Osteocyte (in vitro differentiated cells): Measurements from ENCODE around the gene PELI3. TPM values are rescaled to one million over a fixed set of nuclear protein-coding genes. Genes with fewer than 3 reads are reported as not detected.

Experiments
- DNase-seq: peaks from one replicate; pipeline ENCODE4 v3.0.0; 2021; ENCODE audit warnings: mixed read lengths; ENCODE audit not compliant: unreplicated experiment; ENCODE audit errors: extremely low spot score
- H3K27ac Mint-ChIP-seq: one replicate; pipeline ENCODE4 v1.8.0; 2021; ENCODE audit warnings: mild to moderate bottlenecking, mixed read lengths; ENCODE audit not compliant: unreplicated experiment
- H3K27me3 Mint-ChIP-seq: one replicate; pipeline ENCODE4 v1.8.0; 2021; ENCODE audit warnings: mixed read lengths; ENCODE audit not compliant: unreplicated experiment
- H3K36me3 Mint-ChIP-seq: one replicate; pipeline ENCODE4 v1.8.0; 2021; ENCODE audit warnings: mixed read lengths; ENCODE audit not compliant: unreplicated experiment
- H3K4me1 Mint-ChIP-seq: one replicate; pipeline ENCODE4 v1.8.0; 2021; ENCODE audit warnings: mixed read lengths; ENCODE audit not compliant: unreplicated experiment
- H3K4me3 Mint-ChIP-seq: one replicate; pipeline ENCODE4 v1.8.0; 2021; ENCODE audit warnings: mild to moderate bottlenecking, moderate library complexity, mixed read lengths; ENCODE audit not compliant: unreplicated experiment
- H3K9me3 Mint-ChIP-seq: one replicate; pipeline ENCODE4 v1.8.0; 2021; ENCODE audit warnings: mixed read lengths; ENCODE audit not compliant: unreplicated experiment
- total RNA-seq: library from RNA; stranded (reverse); gene quantifications from 2 replicates; pipeline ENCODE4 v1.2.1, GENCODE V29; 2021
- TF ChIP-seq, protein P1 (sequence below): fragments of 200-600 bp; sonication (generic); IDR thresholded peaks from 2 replicates; pipeline ENCODE4 v1.5.0; 2021; ENCODE audit warnings: antibody characterized with exemption, mild to moderate bottlenecking, moderate library complexity

The PELI3 gene
- total RNA-seq, 1 donor from 2014 or later = 13.6 TPM

DNA sequence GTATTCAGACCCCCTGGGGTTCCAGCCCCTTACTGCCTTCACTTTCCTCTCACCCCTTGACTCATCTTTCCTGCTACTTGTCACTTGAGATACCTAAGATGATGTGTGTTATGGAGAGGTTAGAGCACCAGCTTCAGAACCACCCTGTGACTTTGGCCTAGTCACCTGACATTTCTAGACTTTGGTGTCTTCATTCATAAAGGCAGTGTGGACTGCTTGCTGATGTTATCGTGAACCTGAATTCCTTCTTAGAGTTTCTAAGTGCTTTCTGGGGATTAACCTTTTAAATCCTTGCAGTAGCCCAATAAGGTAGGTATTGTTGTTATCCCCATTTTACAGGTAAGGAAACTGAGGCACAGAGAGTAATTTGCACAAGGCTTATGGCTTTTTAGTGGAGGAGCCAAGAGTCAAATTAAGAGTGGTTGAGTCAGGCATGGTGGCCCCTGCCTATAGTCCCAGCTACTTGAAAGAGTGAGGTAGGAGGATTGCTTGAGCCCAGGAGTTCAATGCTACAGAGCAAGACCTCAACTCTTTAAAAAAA, 38.6 kb downstream of the PELI3 start:
- Mint-ChIP-seq H3K4me3 (no peak overlapping the region), H3K9me3 (no peaks in the 10 kb centered on the region), H3K27ac (no peak overlapping the region), H3K27me3 (no peaks in the 10 kb centered on the region), H3K36me3 (peaks cover 8% of the 10 kb centered on the region), H3K4me1 (peaks cover 3% of the 10 kb centered on the region)
- no peak for DNase-seq
- TF ChIP-seq, protein P1, sequence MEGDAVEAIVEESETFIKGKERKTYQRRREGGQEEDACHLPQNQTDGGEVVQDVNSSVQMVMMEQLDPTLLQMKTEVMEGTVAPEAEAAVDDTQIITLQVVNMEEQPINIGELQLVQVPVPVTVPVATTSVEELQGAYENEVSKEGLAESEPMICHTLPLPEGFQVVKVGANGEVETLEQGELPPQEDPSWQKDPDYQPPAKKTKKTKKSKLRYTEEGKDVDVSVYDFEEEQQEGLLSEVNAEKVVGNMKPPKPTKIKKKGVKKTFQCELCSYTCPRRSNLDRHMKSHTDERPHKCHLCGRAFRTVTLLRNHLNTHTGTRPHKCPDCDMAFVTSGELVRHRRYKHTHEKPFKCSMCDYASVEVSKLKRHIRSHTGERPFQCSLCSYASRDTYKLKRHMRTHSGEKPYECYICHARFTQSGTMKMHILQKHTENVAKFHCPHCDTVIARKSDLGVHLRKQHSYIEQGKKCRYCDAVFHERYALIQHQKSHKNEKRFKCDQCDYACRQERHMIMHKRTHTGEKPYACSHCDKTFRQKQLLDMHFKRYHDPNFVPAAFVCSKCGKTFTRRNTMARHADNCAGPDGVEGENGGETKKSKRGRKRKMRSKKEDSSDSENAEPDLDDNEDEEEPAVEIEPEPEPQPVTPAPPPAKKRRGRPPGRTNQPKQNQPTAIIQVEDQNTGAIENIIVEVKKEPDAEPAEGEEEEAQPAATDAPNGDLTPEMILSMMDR = no peak

DNA sequence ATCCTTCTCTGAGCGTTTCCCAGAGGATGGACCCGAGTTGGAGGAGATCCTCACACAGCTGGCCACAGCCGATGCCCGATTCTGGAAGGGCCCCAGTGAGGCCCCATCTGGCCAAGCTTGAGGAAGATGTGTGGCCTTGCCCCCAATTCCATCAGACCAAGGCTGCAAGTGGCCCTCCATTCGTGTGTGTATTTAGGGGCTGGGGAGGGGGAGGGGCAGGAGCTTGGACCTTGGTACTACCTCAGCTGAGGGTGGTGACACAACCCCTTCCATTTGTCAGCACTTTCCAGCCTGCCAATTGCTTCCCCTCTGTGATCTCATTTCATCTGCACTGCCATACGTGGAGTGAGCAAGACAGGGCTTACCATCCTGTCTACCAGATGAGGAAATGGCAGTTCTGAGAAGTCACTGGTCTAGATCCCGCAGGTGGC, 42.4 kb downstream of the PELI3 start:
- Mint-ChIP-seq H3K27ac (no peak overlapping the region), H3K4me1 (peaks cover 14% of the 10 kb centered on the region), H3K36me3 (peaks cover 2% of the 10 kb centered on the region), H3K4me3 (no peak overlapping the region), H3K9me3 (no peaks in the 10 kb centered on the region), H3K27me3 (no peaks in the 10 kb centered on the region)
- TF ChIP-seq, protein P1 = no peak
- no peak for DNase-seq

DNA sequence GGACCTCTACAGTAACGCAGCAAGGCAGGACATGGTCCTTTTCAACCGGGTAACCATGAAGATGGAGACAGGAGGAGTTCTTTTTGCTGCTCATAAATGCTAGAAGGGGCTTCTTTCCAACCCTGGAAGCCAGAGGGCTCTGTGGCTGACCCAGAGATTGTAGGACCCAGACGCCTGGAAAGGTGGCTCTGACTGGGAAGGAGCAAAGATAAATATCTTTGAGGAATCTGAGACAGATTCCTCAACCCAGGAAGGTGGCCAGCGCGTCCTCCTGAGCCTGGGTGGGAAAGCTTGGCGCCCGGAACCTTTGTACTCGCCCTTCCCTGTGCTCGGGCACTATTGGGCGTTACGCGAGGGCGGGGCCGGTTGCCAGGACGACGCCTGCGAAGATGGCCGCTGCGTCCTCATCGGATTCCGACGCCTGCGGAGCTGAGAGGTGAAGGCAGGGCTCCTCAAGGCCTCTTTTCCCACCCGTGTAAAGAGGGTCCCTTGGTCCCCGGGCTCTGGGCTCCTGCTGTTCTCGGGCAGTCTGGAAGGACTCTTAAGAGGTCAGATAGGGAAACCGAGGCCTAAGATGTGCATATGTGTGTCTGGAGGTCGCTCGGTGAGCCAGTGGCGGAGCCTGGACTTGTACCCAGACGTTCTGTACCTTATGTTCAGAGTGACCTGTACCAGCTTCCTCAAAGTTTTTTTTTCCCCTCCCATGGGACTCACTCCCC, 43.7 kb downstream of the PELI3 start, which contains the start of gene BBS1:
Gene BBS1, plus strand, starts transcription at position 365 of the 719 bp plus-strand sequence. Its CDS starts 25 bp downstream, at position 390.
- H3K27ac Mint-ChIP-seq = peak within 1 kb of the TSS; percentile 82
- peak; percentile 93 for DNase-seq
- TF ChIP-seq, protein P1 = no peak
- peaks cover 14% of the 10 kb centered on the region for H3K4me1 Mint-ChIP-seq
- H3K4me3 Mint-ChIP-seq = peak within 1 kb of the TSS; percentile 93
- H3K9me3 Mint-ChIP-seq = no peaks in the 10 kb centered on the region
- no peaks in the 10 kb centered on the region for H3K27me3 Mint-ChIP-seq
- H3K36me3 Mint-ChIP-seq = peaks cover 8% of the 10 kb centered on the region

DNA sequence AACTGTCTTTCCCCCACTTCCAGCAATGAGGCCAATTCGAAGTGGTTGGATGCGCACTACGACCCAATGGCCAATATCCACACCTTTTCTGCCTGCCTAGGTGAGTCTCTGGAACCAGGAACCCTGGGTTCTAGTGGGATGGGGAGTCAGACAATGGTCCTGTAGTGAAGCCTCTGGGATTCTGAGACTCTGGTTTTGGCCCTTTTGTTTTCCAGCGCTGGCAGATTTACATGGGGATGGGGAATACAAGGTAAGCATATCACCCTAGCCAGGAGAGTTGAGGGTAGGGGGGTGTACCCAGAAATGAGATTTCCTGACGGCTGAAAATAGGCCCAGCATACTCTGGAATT, 44.3 kb downstream of the PELI3 start:
- peaks cover 14% of the 10 kb centered on the region for H3K4me1 Mint-ChIP-seq
- peak overlapping the region; percentile 93 for H3K4me3 Mint-ChIP-seq
- H3K36me3 Mint-ChIP-seq = peaks cover 11% of the 10 kb centered on the region
- TF ChIP-seq, protein P1 = no peak
- DNase-seq = no peak
- H3K27ac Mint-ChIP-seq = peak overlapping the region; percentile 82
- no peaks in the 10 kb centered on the region for H3K9me3 Mint-ChIP-seq
- no peaks in the 10 kb centered on the region for H3K27me3 Mint-ChIP-seq

DNA sequence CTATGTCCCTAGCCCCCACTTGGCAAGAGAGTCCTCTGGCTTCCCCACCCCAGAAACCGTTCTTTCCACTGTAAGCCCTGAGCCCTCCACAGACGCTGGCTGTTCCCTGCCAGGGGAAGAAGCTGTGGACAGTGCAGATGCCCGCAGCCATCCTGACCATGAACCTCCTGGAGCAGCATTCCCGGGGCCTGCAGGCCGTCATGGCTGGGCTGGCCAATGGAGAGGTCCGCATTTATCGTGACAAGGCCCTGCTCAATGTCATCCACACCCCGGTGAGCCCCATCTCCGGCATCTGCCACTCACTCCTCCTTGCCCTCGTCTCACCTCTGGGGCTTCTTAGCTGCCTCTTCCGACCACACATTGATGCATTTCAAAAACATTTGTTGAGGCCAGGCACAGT, 56.9 kb downstream of the PELI3 start:
- TF ChIP-seq, protein P1 = no peak
- no peaks in the 10 kb centered on the region for H3K9me3 Mint-ChIP-seq
- no peaks in the 10 kb centered on the region for H3K4me1 Mint-ChIP-seq
- H3K36me3 Mint-ChIP-seq = peaks cover 32% of the 10 kb centered on the region
- DNase-seq = no peak
- no peaks in the 10 kb centered on the region for H3K27me3 Mint-ChIP-seq
- H3K27ac Mint-ChIP-seq = no peak overlapping the region
- H3K4me3 Mint-ChIP-seq = no peak overlapping the region
